GM12891 (cell line): ENCODE data around the gene ATG4B.

Experiments
- PAX5 ChIP-seq: IDR thresholded peaks from 2 replicates; pipeline ENCODE4 v1.6.1; 2011; ENCODE audit warnings: low read length, moderate library complexity, mild to moderate bottlenecking; ENCODE audit not compliant: insufficient read depth, severe bottlenecking
- POLR2A ChIP-seq: IDR thresholded peaks from 2 replicates; pipeline ENCODE4 v1.6.1; 2011; ENCODE audit warnings: low read depth, low read length, control low read depth
- POLR2AphosphoS5 ChIP-seq: IDR thresholded peaks from 2 replicates; pipeline ENCODE4 v1.6.1; 2011; ENCODE audit warnings: low read depth, low read length, control low read depth
- SPI1 ChIP-seq: IDR thresholded peaks from 2 replicates; pipeline ENCODE4 v1.6.1; 2011; ENCODE audit warnings: low read depth, low read length, control low read depth
- TAF1 ChIP-seq: IDR thresholded peaks from 2 replicates; pipeline ENCODE4 v1.6.1; 2011; ENCODE audit warnings: low read depth, low read length, control low read depth

DNA sequence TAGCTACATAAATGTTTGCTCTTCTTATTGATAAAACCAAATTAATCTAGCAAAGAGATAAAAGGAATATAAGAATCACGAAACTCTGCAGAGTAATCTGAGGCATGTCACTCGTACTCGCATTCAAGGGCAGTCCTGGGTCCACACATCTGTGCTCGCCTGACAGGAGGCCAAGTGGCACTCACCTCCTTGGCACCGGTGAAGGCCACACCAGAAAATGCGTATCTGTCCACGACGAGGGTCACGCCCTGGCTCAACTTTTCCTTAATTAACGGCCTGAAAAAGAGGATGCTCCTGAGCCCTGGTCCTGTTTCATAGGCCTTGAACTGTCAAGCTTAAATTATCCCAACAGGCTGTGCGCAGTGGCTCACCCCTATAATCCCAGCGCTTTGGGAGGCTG lies 42.6 kb downstream of the ATG4B start:
- no peak for TF ChIP-seq POLR2A
- TF ChIP-seq POLR2AphosphoS5 = no peak
- no peak for TF ChIP-seq TAF1
- no peak for TF ChIP-seq PAX5
- TF ChIP-seq SPI1 = no peak
